Measurements from ENCODE around the gene STX1B.

The STX1B gene

DNA sequence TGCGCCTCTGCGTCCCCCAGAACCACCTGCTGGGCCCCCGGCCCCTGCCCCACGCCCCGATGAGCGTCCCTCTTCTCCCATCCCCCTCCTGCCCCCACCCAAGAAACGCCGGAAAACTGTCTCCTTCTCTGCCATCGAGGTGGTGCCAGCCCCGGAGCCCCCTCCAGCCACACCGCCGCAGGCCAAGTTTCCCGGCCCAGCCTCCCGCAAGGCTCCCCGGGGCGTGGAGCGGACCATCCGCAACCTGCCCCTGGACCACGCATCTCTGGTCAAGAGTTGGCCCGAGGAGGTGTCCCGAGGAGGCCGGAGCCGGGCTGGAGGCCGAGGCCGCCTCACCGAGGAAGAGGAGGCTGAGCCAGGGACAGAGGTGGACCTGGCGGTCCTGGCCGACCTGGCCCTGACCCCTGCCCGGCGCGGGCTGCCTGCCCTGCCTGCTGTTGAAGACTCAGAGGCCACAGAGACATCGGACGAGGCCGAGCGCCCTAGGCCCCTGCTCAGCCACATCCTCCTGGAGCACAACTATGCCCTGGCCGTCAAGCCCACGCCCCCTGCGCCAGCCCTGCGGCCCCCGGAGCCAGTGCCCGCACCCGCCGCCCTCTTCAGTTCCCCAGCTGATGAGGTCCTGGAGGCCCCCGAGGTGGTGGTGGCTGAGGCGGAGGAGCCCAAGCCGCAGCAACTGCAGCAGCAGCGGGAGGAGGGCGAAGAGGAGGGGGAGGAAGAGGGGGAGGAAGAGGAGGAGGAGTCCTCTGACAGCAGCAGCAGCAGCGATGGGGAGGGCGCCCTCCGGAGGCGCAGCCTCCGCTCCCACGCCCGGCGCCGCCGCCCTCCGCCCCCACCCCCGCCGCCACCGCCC, 31.0 kb downstream of the STX1B start:
- no peak for DNase-seq (ENCODE audit: low read depth)

DNA sequence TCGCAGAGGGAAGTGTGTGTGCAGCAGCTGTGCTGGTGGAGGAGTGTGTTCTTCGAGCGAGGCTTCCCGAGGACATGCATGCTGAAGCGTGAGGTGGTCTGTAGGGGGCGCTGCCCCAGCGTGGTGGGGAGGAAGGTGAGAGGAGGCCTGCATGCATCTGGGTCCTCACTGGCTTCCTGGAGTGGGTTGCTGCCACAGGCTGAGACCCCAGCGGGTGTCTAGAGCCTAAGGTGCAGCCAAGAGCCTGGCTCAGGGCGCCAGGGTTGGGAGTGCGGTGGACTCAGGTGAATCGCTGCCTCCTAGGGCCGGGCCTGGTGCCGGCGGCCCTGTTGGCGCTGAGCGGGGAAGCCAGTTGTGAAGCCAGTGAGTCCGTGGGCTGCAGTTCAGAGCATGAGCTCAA, 32.9 kb downstream of the STX1B start:
- DNase-seq (ENCODE audit: low read depth) = no peak

- no peak for DNase-seq (ENCODE audit: low read depth)
These were observed 34.0 kb downstream of the STX1B start for GRCh38 chr16:30976486-30976885.

DNA sequence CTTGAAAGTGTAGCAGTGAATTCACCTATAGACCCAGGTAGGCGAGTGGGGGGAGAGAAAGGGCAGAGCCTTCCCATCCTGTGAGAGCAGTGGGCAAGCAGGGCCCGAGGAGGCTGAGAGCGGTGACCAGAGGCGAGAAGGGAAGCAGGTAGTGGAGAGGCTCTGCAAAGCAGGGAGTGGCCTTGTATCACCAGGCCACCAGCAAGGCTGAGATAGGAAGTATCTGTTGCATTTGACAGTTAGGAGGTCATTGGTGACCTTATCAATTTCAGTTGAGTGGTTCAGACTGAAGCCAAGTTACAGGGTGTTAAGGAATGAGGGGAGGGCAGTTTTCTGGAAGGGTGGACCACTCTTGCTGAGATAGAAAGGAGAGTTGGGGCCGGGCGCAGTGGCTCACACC, 36.1 kb downstream of the STX1B start:
- DNase-seq (ENCODE audit: low read depth) = no peak

DNA sequence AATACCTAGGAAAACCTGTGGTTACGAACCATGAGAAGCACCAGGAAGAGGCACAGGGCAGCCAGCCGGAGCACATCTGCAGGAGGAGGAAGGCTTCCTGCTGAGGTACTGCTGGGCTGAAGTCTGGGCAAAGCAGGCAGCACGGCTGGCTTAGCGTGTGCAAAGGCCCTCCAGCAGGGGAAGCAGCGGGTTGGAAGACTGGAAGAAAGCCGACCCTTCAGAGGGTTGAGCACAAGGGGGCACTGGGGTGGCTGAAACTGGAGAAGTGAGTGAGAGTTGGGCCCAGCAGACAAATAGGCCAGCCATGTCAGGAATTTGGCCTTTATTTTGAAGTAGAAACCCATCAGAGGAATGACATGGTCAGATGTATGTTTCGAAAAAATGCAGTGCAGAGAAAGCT, 37.6 kb downstream of the STX1B start:
- no peak for DNase-seq (ENCODE audit: low read depth)

DNA sequence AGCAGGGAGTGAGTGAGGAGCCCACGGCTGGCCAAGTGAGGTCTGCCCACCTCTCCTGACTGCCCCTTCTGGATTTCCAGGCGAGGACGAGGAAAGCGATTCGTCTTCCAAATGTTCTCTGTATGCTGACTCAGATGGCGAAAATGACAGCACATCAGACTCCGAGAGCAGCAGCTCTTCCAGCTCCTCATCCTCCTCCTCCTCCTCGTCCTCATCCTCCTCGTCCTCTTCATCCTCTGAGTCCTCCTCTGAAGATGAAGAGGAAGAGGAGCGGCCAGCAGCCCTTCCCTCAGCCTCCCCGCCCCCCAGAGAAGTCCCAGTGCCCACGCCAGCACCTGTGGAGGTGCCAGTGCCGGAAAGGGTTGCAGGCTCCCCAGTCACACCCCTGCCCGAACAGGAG, 39.1 kb downstream of the STX1B start:
- no peak for DNase-seq (ENCODE audit: low read depth)

- DNase-seq (ENCODE audit: low read depth) = no peak
These were observed 41.1 kb downstream of the STX1B start for GRCh38 chr16:30969246-30969842.

GRCh38 chr16:30967795-30968194, 42.6 kb downstream of the STX1B start:
- DNase-seq (ENCODE audit: low read depth) = no peak

DNA sequence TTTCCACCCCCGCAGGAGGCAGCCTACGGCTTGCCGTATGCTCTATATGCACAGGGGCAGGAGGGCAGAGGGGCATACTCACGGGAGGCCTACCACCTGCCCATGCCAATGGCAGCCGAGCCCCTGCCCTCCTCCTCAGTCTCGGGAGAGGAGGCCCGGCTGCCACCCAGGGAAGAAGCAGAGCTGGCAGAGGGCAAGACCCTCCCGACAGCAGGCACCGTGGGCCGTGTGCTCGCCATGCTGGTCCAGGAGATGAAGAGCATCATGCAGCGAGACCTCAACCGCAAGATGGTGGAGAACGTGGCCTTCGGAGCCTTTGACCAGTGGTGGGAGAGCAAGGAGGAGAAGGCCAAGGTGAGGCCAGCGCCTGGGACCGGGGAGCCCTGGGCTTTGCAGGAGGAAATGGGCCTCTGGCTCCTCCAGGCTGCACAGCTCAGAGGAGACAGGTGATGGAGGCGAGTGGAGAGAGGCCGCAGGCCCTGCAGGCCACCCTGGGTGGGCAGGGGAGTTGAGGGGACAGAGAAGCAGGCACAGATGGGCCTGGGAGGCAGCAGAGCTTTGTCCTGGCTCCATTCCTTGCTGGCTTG, 44.3 kb downstream of the STX1B start:
- DNase-seq (ENCODE audit: low read depth) = no peak

DNA sequence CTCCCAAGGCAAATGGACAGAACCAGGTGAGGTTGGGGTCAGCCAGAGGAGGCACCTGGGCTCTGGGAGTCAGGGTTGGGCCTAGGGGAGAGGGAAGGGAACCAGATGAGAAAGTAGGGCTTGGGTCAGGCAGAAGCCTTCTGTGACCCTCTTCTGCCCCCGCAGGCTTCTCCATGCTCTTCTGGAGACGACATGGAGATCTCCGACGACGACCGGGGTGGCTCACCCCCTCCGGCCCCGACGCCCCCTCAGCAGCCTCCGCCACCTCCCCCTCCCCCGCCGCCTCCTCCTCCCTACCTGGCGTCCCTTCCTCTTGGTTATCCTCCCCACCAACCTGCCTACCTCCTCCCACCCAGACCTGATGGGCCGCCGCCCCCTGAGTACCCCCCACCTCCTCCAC, 45.0 kb downstream of the STX1B start:
- no peak for DNase-seq (ENCODE audit: low read depth)

GRCh38 chr16:30964574-30965226, 45.7 kb downstream of the STX1B start:
- no peak for DNase-seq (ENCODE audit: low read depth)

- DNase-seq (ENCODE audit: low read depth) = no peak
These were observed 46.4 kb downstream of the STX1B start for GRCh38 chr16:30963925-30964511.

DNA sequence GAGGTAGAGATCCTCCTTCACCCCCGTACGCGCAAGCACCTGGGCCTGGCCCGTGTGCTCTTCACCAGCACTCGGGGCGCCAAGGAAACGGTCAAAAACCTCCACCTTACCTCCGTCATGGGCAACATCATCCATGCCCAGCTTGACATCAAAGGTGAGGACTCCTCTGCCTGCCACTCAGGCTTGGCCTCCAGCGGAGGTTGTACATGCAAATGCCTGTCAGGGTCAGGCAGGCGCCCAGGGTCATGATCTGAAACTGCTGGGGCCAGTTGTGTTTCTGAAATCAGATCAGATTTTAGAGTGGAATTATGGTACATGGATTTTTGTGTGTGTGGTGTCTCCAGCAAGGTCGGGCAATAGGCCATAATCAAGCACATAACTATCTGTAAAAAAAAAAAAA, 49.1 kb downstream of the STX1B start:
- no peak for DNase-seq (ENCODE audit: low read depth)

DNA sequence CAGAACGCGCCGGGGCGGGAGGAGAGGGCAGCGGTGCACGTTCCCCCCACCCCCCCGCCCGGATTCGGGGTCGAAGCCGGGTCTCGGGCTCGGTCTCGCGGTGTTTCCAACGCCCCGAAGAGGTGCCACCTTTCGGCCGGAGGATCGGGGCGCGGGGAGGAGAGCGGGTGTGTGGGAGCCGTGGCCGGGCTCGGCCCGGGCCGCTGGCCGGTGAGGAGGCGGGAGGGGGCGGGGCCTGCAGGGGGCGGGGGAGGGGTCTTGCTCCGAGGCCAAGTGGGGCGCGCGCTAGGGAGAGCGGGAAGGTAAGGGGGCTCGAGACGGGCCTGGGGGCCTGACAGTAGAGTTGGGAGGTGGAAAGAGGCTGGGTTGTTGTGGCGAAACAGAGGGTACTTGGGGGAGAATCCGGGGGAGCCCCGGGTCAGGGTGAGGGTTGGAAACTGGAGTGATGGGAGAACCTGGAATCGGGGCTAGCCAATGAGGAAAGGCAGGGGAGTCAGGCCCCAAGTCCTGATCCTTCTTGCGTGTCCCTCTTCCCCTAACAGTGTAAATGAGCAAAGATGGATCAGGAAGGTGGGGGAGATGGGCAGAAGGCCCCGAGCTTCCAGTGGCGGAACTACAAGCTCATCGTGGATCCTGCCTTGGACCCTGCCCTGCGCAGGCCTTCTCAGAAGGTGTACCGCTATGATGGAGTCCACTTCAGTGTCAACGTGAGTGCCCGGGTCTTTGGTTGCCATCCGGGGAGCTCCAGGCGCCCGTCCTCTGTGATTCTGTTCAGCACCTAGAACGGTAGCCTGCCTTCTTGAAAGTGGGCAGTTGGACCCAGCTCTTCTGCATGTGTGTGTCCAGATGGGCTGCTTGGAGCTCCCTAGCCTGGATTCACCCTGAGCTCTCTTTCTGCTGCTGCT, 52.0 kb downstream of the STX1B start:
- no peak for DNase-seq (ENCODE audit: low read depth)

DNA sequence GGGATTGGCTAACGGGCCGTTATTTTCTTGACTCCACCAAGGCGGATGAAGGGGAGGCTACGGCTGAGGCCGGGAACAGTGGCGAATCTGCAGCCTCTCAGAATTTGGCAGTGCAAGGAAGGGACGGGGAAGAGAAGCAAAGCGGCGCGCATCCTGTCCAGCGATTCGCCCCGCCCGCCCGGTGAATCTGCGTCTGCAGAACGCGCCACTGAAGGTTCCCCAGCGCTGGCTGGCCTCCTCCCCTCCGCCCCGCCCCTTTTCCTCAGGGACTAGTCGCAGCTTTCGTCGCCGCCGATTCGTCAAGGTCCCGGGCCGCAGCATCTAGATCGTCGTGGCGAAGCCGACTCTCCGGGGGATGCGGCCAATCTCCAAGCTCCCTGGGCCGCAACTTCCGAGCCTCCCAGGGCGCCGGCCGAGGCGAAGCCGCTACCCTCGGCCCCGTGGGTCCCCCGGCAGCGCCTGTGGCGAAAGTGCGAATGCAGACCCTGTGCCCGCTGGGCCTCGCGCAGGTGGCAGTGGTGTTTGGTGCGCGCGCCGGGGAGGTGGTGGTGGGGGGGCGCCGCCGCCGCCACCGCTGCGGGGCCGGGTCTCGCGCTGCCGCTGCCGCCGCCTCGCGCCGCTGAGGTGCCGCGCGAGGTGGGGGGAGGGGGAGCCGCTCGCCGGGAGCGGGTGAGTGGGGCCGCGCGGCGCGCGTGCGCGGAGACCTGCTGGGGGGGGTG, 52.8 kb downstream of the STX1B start, which contains the start of gene SETD1A:
Gene SETD1A (plus strand): TSS at position 299 of the 719 bp plus-strand sequence. CDS start 978 bp downstream, outside the sequence.
- peak; percentile 81 for DNase-seq (ENCODE audit: low read depth)

DNA sequence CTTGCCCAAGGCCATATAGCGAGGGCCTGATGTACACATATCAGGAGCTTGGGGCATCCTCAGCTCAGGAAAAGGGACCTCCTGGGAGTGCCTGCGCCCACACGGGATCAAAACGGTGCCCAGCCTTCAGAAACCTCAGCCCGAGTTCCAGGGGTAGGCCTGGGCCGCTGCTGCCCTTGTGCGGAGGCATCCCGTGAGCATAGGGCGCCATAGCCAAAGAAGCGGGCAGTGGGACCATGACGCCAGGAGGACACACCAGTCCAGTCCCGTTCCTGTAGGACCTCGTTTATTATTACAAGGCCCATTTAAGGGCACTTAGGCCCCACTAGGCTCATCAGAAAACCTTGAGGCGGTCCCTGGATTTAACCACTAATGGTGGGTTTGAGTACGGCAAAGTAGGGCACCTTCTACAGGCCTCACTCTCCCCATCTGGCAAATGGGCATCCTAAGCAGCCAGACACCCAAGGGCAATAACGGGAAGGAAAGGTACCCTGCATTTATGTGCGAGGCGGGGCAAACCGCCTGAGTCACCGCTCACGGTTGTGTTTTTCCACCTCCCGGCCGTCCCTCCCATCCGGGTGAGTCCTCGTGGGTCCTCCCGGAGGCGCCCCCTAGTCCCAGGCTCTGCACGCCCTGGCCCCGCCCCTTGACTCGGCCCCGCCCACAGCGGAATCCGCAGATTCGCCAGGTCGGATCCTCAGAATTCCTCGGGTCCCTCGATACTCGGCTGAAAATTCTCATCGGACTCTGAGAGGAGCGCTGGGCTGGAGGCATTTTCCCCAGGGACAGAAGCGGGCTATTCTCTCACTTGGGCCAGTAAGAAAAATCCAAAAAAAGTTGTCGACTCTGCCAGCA, 53.6 kb downstream of the STX1B start:
- DNase-seq (ENCODE audit: low read depth) = peak; percentile 65

DNA sequence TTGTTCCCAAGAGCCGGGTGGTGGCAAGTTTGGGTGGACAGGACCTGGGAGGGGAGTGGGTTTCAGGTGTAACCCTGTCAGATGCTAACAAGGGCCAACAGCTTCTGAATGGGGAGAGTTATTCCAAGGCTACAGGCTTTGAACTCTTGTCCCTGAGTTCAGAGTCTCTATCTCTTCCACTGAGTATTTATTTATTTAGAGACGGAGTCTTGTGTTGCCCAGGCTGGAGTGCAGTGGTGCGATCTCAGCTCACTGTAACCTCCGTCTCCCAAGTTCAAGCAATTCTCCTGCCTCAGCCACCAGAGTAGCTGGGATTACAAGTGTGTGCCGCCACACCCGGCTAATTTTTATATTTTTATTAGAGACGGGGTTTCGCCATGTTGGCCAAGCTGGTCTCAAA, 55.4 kb downstream of the STX1B start:
- DNase-seq (ENCODE audit: low read depth) = no peak

- no peak for DNase-seq (ENCODE audit: low read depth)
These were observed 56.8 kb downstream of the STX1B start for GRCh38 chr16:30953511-30954124.

DNA sequence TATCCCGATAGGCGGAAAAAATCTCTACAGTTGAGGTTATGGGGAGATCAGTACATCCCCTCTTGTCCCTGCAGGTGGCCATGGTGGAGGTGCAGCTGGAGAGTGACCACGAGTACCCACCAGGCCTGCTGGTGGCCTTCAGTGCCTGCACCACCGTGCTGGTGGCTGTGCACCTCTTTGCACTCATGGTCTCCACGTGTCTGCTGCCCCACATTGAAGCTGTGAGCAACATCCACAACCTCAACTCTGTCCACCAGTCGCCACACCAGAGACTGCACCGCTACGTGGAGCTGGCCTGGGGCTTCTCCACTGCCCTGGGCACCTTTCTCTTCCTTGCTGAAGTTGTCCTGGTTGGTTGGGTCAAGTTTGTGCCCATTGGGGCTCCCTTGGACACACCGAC, 57.3 kb downstream of the STX1B start:
- DNase-seq (ENCODE audit: low read depth) = no peak
